ENCODE measurements around the gene MACROH2A1.

The MACROH2A1 gene

GRCh38 chr5:135398855-135399793 lies at the start of gene MACROH2A1:
TSS of gene MACROH2A1 (minus strand) at chr5:135399231. CDS start at chr5:135389093, 10,138 bp downstream.
- peak; percentile 70 for DNase-seq (ENCODE audit: low read depth)

- DNase-seq (ENCODE audit: low read depth): no peak
These were observed 49.2 kb upstream of the MACROH2A1 start for GRCh38 chr5:135448071-135448739.

- no peak for DNase-seq (ENCODE audit: low read depth)
These were observed 48.4 kb upstream of the MACROH2A1 start, which contains the start of gene DCANP1 for GRCh38 chr5:135447298-135447929. TSS of gene DCANP1 (minus strand) at chr5:135447348. CDS start at chr5:135447108, 240 bp downstream.

GRCh38 chr5:135446615-135447014 lies 47.6 kb upstream of the MACROH2A1 start:
- DNase-seq (ENCODE audit: low read depth): no peak

- DNase-seq (ENCODE audit: low read depth): no peak
These were observed 47.2 kb upstream of the MACROH2A1 start for GRCh38 chr5:135446206-135446605.

- DNase-seq (ENCODE audit: low read depth): no peak
These were observed 46.4 kb upstream of the MACROH2A1 start for GRCh38 chr5:135445306-135445985.

- DNase-seq (ENCODE audit: low read depth): no peak
These were observed 45.9 kb upstream of the MACROH2A1 start for GRCh38 chr5:135444881-135445280.

- DNase-seq (ENCODE audit: low read depth): no peak
These were observed 45.3 kb upstream of the MACROH2A1 start for GRCh38 chr5:135444360-135444759.

GRCh38 chr5:135443161-135443960 lies 44.3 kb upstream of the MACROH2A1 start:
- no peak for DNase-seq (ENCODE audit: low read depth)

- DNase-seq (ENCODE audit: low read depth): no peak
These were observed 43.6 kb upstream of the MACROH2A1 start for GRCh38 chr5:135442431-135443160.

- no peak for DNase-seq (ENCODE audit: low read depth)
These were observed 42.9 kb upstream of the MACROH2A1 start for GRCh38 chr5:135441919-135442318.

- no peak for DNase-seq (ENCODE audit: low read depth)
These were observed 42.4 kb upstream of the MACROH2A1 start for GRCh38 chr5:135441350-135441831.

GRCh38 chr5:135440916-135441315 lies 41.9 kb upstream of the MACROH2A1 start:
- DNase-seq (ENCODE audit: low read depth): no peak

GRCh38 chr5:135439231-135440205 lies 40.5 kb upstream of the MACROH2A1 start:
- DNase-seq (ENCODE audit: low read depth): no peak

GRCh38 chr5:135438636-135439221 lies 39.7 kb upstream of the MACROH2A1 start:
- DNase-seq (ENCODE audit: low read depth): no peak

GRCh38 chr5:135437796-135438560 lies 38.9 kb upstream of the MACROH2A1 start:
- DNase-seq (ENCODE audit: low read depth): peak; percentile 93

GRCh38 chr5:135437422-135437795 lies 38.4 kb upstream of the MACROH2A1 start:
- no peak for DNase-seq (ENCODE audit: low read depth)

GRCh38 chr5:135436951-135437418 lies 38.0 kb upstream of the MACROH2A1 start:
- no peak for DNase-seq (ENCODE audit: low read depth)
